GM19397 (cell line): Measurements from ENCODE around the gene RNF182.
"Not testable (repeated sequence)": the region's sequence is repeated elsewhere in the genome, so short reads cannot be mapped to it uniquely, and the experiment has no call there.

ENCODE experiments used
- ATAC-seq: cut with Tn5 transposase; IDR thresholded peaks from one replicate; pipeline ENCODE4 v1.9.1; 2021; ENCODE audit warnings: mild to moderate bottlenecking, moderate library complexity; ENCODE audit not compliant: unreplicated experiment

RNF182 gene

GRCh38 chr6:13924949-13925881, at the start of gene RNF182:
TSS of gene RNF182 (plus strand) at chr6:13924952. CDS start at chr6:13977120, 52,168 bp downstream.
- ATAC-seq, result no peak

- no peak for ATAC-seq
Measured at GRCh38 chr6:13877051-13877450, 47.7 kb upstream of the RNF182 start.

GRCh38 chr6:13880061-13880663, 44.6 kb upstream of the RNF182 start:
- ATAC-seq, result not testable (repeated sequence)

- ATAC-seq, result no peak
Measured at GRCh38 chr6:13881621-13882165, 43.1 kb upstream of the RNF182 start.

GRCh38 chr6:13883966-13884365, 40.8 kb upstream of the RNF182 start:
- ATAC-seq, result no peak

GRCh38 chr6:13884397-13884796, 40.4 kb upstream of the RNF182 start:
- ATAC-seq, result no peak

GRCh38 chr6:13885601-13886000, 39.2 kb upstream of the RNF182 start:
- ATAC-seq, result no peak

GRCh38 chr6:13886949-13887348, 37.8 kb upstream of the RNF182 start:
- ATAC-seq, result no peak

- no peak for ATAC-seq
Measured at GRCh38 chr6:13892017-13892645, 32.6 kb upstream of the RNF182 start.

- ATAC-seq, result no peak
Measured at GRCh38 chr6:13902922-13903321, 21.8 kb upstream of the RNF182 start.

- no peak for ATAC-seq
Measured at GRCh38 chr6:13903364-13903763, 21.4 kb upstream of the RNF182 start.

GRCh38 chr6:13907001-13907350, 17.8 kb upstream of the RNF182 start:
- no peak for ATAC-seq

- ATAC-seq, result no peak
Measured at GRCh38 chr6:13907614-13908215, 17.0 kb upstream of the RNF182 start.

- ATAC-seq, result no peak
Measured at GRCh38 chr6:13908955-13909381, 15.8 kb upstream of the RNF182 start.

GRCh38 chr6:13910443-13910842, 14.3 kb upstream of the RNF182 start:
- no peak for ATAC-seq

- no peak for ATAC-seq
Measured at GRCh38 chr6:13911337-13911736, 13.4 kb upstream of the RNF182 start.

- no peak for ATAC-seq
Measured at GRCh38 chr6:13913226-13914001, 11.3 kb upstream of the RNF182 start.

GRCh38 chr6:13914351-13914750, 10.4 kb upstream of the RNF182 start:
- ATAC-seq, result no peak

- ATAC-seq, result no peak
Measured at GRCh38 chr6:13915561-13916229, 9.1 kb upstream of the RNF182 start.
